Endothelial cell of umbilical vein (primary cell): ENCODE data around the gene FCMR. TPM values are rescaled to one million over a fixed set of nuclear protein-coding genes. Genes with fewer than 3 reads are reported as not detected.

Source experiments
- BruUV-seq: library from RNA; stranded (reverse); fragments of 400-500 nt; replicated peaks from 2 replicates; lab custom pipeline; 2021; lab: Mats Ljungman, UMichigan
- CTCF ChIA-PET: fragments of 300-600, 350-600 bp; sonication (Branson Sonifier 250); formaldehyde crosslinking; loops from one replicate; lab custom pipeline; 2021; ENCODE audit warnings: antibody characterized with exemption, inconsistent platforms; lab: Charles Lee
- POLR2A ChIA-PET: fragments of 300-600, 350-600 bp; sonication (Branson Sonifier 250); formaldehyde crosslinking; loops from one replicate; lab custom pipeline; 2021; ENCODE audit warnings: antibody characterized with exemption, inconsistent platforms; lab: Charles Lee
- DNase-seq: peaks from one replicate; pipeline ENCODE4 v3.0.0-alpha.2; 2011; ENCODE audit warnings: low read depth, low spot score
- FAIRE-seq: peaks from 2 replicates; lab custom pipeline; 2011; peaks lifted over from hg19 to GRCh38; lab: Jason Lieb, UNC
- H2AFZ ChIP-seq: 2 replicates; pipeline ENCODE4 v1.6.0; 2012; ENCODE audit warnings: low read depth, low read length, control low read depth, inconsistent platforms
- H3K27ac ChIP-seq: 2 replicates; pipeline ENCODE4 v1.5.1; 2011; ENCODE audit warnings: low read depth, mild to moderate bottlenecking, control low read depth, low read length, moderate library complexity; ENCODE audit not compliant: insufficient read depth
- H3K27me3 ChIP-seq, 2 experiments: 2 replicates each; pipeline versions ENCODE4 v1.6.0 to v1.6.1; 2011; ENCODE audit warnings: low read length in 2 of 2, mixed read lengths in 1 of 2; ENCODE audit not compliant: control insufficient read depth in 2 of 2, insufficient read depth in 2 of 2
- H3K36me3 ChIP-seq, 2 experiments: 2 replicates in 1 of 2; 3 replicates in 1 of 2; pipeline ENCODE4 v1.5.1; 2011; ENCODE audit warnings: low read length in 2 of 2, mild to moderate bottlenecking in 1 of 2, moderate library complexity in 1 of 2; ENCODE audit not compliant: control insufficient read depth in 2 of 2, insufficient read depth in 2 of 2; ENCODE audit errors: extremely low read depth in 1 of 2
- H3K4me1 ChIP-seq: 3 replicates; pipeline ENCODE4 v1.5.1; 2011; ENCODE audit warnings: mild to moderate bottlenecking, low read length; ENCODE audit not compliant: control insufficient read depth, insufficient read depth; ENCODE audit errors: extremely low read depth
- H3K4me2 ChIP-seq: 2 replicates; pipeline ENCODE4 v1.6.1; 2011; ENCODE audit warnings: low read length, control low read depth, mixed read lengths; ENCODE audit not compliant: insufficient read depth
- H3K4me3 ChIP-seq, 3 experiments: fragments of 200-600 bp in 1 of 3; sonication (generic), shearing (Covaris generic) in 1 of 3; replicated peaks in 1 of 3; 2 replicates each; pipeline ENCODE4 v1.5.1; 2011 to 2016; ENCODE audit warnings: control low read depth in 3 of 3, low read length in 3 of 3, mild to moderate bottlenecking in 2 of 3, inconsistent platforms in 1 of 3, low read depth in 1 of 3, moderate library complexity in 1 of 3; ENCODE audit not compliant: insufficient read depth in 1 of 3
- H3K79me2 ChIP-seq: 2 replicates; pipeline ENCODE4 v1.6.0; 2012; ENCODE audit warnings: low read length, inconsistent platforms; ENCODE audit not compliant: control insufficient read depth, insufficient read depth
- H3K9ac ChIP-seq: replicated peaks from 2 replicates; pipeline ENCODE3; 2011; ENCODE audit warnings: low read length, control low read depth; ENCODE audit not compliant: insufficient read depth; ENCODE audit errors: extremely low read depth
- H3K9me1 ChIP-seq: replicated peaks from 3 replicates; pipeline ENCODE4 v1.6.0; 2011; ENCODE audit warnings: mild to moderate bottlenecking, low read length; ENCODE audit not compliant: control insufficient read depth, insufficient read depth; ENCODE audit errors: extremely low read depth
- H3K9me3 ChIP-seq: replicated peaks from 2 replicates; pipeline ENCODE4 v1.5.1; 2012; ENCODE audit warnings: low read length, inconsistent platforms; ENCODE audit not compliant: control insufficient read depth, insufficient read depth
- H4K20me1 ChIP-seq: replicated peaks from 2 replicates; pipeline ENCODE3; 2011; ENCODE audit warnings: mild to moderate bottlenecking, low read length; ENCODE audit not compliant: control insufficient read depth, insufficient read depth; ENCODE audit errors: extremely low read depth
- EZH2 ChIP-seq: IDR thresholded peaks from 2 replicates; pipeline ENCODE4 v1.6.1; 2012; ENCODE audit warnings: borderline replicate concordance, low read depth, mild to moderate bottlenecking, moderate library complexity, low read length, inconsistent platforms; ENCODE audit not compliant: severe bottlenecking
- FOS ChIP-seq: IDR thresholded peaks from 2 replicates; pipeline ENCODE4 v1.6.1; 2011; ENCODE audit warnings: mild to moderate bottlenecking, low read length, moderate library complexity, borderline replicate concordance; ENCODE audit not compliant: insufficient read depth
- GATA2 ChIP-seq: IDR thresholded peaks from 2 replicates; pipeline ENCODE4 v1.7.0; 2011; ENCODE audit warnings: low read depth, mild to moderate bottlenecking, moderate library complexity, mixed read lengths, low read length; ENCODE audit not compliant: insufficient read length, insufficient read depth
- POLR2A ChIP-seq: IDR thresholded peaks from 2 replicates; pipeline ENCODE4 v1.6.1; 2012; ENCODE audit warnings: low read depth, mild to moderate bottlenecking, control low read depth, low read length
- POLR2AphosphoS5 ChIP-seq: IDR thresholded peaks from 2 replicates; pipeline ENCODE4 v1.6.1; 2012; ENCODE audit warnings: low read depth, mild to moderate bottlenecking, control low read depth, low read length, moderate library complexity; ENCODE audit not compliant: insufficient read depth
- dilution Hi-C: fragments of 300-500 bp; cut with MboI; formaldehyde crosslinking; loops from one replicate; pipeline ENCODE4 v1.15.0; 2019; ENCODE audit warnings: low sequenced_read_pairs; ENCODE audit not compliant: extremely low pct_ligation_motif_present
- intact Hi-C: fragments of 100-400 bp; cut with micrococcal nuclease; formaldehyde crosslinking; loops from one replicate; pipeline ENCODE4 v1.10.0; 2022
- polyA plus RNA-seq, 4 experiments: library from polyadenylated mRNA; depleted of rRNA in 3 of 4; stranded (reverse) in 3 of 4; unstranded in 1 of 4; fragments of >200 nt; gene quantifications; 2 replicates each; pipeline versions ENCODE4 v1.2.1 to v1.2.3, GENCODE V29; 2011 to 2012; ENCODE audit warnings: missing spikeins in 1 of 4
- total RNA-seq: library from RNA; stranded (reverse); gene quantifications from 2 replicates; pipeline ENCODE4 v1.2.3, GENCODE V29; 2021
- TF ChIP-seq, protein P1 (sequence below), 2 donors: IDR thresholded peaks; 1 replicate in 1 of 2; 2 replicates in 1 of 2; pipeline ENCODE4 v1.5.1; 2011; ENCODE audit warnings: low read length in 2 of 2, mild to moderate bottlenecking in 2 of 2, moderate library complexity in 2 of 2, control low read depth in 1 of 2, inconsistent platforms in 1 of 2, low read depth in 1 of 2; ENCODE audit not compliant: insufficient read depth in 1 of 2; ENCODE audit errors: extremely low read depth in 1 of 2
- TF ChIP-seq, protein P2 (sequence below): IDR thresholded peaks from 2 replicates; pipeline ENCODE4 v1.6.1; 2011; ENCODE audit not compliant: insufficient read depth, insufficient read length

The FCMR gene
- total and polyA plus RNA-seq, 2 donors (not counting 3 experiments of a cell fraction or from before 2014, with no cell fraction given), result not detected

DNA sequence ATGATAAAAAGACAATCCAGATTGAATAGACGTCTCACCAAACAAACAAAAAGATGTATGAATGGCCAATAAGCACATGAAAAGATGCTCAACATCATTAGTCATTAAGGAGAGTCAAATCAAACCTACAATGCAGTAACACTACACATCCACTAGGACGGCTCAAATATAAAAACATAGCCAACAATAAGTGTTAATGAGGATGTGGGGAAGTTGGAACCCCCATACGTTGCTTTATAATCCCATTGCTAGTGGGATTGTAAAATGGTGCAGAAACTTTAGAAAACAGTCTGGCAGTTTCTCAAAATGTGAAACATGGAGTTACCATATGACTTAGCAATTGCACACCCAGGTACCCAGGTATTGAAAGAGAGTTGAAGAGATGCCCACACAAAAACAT is 39.2 kb downstream of the FCMR start:
- ChIA-PET POLR2A (no interaction called here), CTCF (interaction anchor here (2.2 kb wide), 1 partner anchor 30 kb away, joined by 9 read pairs; no protein-coding TSS in a partner anchor)
- Histone ChIP-seq H2AFZ (no peak overlapping the region), H4K20me1 (no peaks in the 10 kb centered on the region), H3K4me2 (no peak overlapping the region), H3K27me3 (peaks cover 6 to 8% of the 10 kb centered on the region in 2 experiments), H3K9me3 (no peaks in the 10 kb centered on the region), H3K9me1 (no peaks in the 10 kb centered on the region), H3K4me3 (no peak overlapping the region), H3K9ac (no peak overlapping the region), H3K4me1 (no peaks in the 10 kb centered on the region), H3K27ac (no peak overlapping the region), H3K79me2 (no peaks in the 10 kb centered on the region), H3K36me3 (no peaks in the 10 kb centered on the region)
- no peak for DNase-seq
- dilution Hi-C loops, result no loop called here
- no TSS peak for BruUV-seq
- TF ChIP-seq GATA2 (no peak), FOS (no peak), POLR2A (no peak), EZH2 (no peak), POLR2AphosphoS5 (no peak)
- TF ChIP-seq, protein P1, sequence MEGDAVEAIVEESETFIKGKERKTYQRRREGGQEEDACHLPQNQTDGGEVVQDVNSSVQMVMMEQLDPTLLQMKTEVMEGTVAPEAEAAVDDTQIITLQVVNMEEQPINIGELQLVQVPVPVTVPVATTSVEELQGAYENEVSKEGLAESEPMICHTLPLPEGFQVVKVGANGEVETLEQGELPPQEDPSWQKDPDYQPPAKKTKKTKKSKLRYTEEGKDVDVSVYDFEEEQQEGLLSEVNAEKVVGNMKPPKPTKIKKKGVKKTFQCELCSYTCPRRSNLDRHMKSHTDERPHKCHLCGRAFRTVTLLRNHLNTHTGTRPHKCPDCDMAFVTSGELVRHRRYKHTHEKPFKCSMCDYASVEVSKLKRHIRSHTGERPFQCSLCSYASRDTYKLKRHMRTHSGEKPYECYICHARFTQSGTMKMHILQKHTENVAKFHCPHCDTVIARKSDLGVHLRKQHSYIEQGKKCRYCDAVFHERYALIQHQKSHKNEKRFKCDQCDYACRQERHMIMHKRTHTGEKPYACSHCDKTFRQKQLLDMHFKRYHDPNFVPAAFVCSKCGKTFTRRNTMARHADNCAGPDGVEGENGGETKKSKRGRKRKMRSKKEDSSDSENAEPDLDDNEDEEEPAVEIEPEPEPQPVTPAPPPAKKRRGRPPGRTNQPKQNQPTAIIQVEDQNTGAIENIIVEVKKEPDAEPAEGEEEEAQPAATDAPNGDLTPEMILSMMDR (IDR thresholded peaks at IDR 0.05; ENCODE audit: extremely low read depth in 1 of 2, insufficient read depth in 1 of 2, low read depth in 1 of 2, low read length in 2 of 2), result no peak
- TF ChIP-seq, protein P2, sequence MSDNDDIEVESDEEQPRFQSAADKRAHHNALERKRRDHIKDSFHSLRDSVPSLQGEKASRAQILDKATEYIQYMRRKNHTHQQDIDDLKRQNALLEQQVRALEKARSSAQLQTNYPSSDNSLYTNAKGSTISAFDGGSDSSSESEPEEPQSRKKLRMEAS, result no peak
- no peak for FAIRE-seq
- intact Hi-C loops, result no loop called here
